ENCODE data around the gene PMVK.
A peak's percentile ranks its signal among the peaks of the same experiment; 100 is the strongest.

Gene PMVK

GRCh38 chr1:154975409-154976059 lies 39.0 kb upstream of the PMVK start:
- no peak for DNase-seq (ENCODE audit: low read depth, low spot score)
- TF ChIP-seq, protein P1, sequence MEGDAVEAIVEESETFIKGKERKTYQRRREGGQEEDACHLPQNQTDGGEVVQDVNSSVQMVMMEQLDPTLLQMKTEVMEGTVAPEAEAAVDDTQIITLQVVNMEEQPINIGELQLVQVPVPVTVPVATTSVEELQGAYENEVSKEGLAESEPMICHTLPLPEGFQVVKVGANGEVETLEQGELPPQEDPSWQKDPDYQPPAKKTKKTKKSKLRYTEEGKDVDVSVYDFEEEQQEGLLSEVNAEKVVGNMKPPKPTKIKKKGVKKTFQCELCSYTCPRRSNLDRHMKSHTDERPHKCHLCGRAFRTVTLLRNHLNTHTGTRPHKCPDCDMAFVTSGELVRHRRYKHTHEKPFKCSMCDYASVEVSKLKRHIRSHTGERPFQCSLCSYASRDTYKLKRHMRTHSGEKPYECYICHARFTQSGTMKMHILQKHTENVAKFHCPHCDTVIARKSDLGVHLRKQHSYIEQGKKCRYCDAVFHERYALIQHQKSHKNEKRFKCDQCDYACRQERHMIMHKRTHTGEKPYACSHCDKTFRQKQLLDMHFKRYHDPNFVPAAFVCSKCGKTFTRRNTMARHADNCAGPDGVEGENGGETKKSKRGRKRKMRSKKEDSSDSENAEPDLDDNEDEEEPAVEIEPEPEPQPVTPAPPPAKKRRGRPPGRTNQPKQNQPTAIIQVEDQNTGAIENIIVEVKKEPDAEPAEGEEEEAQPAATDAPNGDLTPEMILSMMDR (IDR thresholded peaks at IDR 0.05; ENCODE audit: insufficient read depth, low read length, missing control alignments), result no peak
- H3K4me3 ChIP-seq (ENCODE audit: low read depth, low read length), result peak overlapping the region; percentile 68
- ChIA-PET POLR2A (interaction anchor here (0.6 to 3.7 kb wide), 4 partner anchors 8 to 28 kb away, joined by 3 to 17 read pairs (median 10); partner anchors contain the start of genes FLAD1, PBXIP1 and PYGO2), CTCF (interaction anchor here (1.0 to 13.1 kb wide), 4 partner anchors 20 to 28 kb away, joined by 3 to 176 read pairs (median 3); partner anchors contain the start of genes LENEP, PBXIP1 and ZBTB7B)

DNA sequence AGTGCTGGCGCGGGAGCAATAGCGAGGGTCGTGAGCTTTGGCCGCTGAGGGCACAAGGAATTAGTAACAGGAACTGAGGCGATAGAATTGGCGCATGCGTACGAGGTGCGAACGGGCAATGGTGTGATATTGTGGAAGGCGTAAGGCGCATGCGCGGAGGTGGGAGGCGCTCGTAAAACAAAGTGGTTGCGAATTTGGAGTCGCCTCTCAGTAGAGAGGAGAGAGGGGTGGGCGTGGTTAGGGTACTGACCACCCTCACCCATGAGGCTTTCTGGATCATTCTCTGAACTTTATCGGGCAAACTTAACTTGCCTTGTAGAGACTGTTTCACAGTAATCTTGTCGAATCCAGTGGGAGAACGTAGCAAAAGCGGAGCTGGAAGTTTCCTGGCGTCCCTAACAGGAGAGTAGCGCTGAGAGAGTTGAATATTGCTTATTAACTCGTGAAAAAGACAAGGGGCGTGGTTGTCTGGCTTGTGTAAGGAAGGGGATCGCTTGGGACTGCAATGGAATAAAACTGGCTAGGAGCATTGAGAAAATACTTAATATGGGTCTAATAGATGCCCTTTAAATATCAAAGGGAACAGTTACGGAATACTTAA lies 38.4 kb upstream of the PMVK start:
- DNase-seq (ENCODE audit: low read depth, low spot score), result peak; percentile 42
- TF ChIP-seq, protein P1 (IDR thresholded peaks at IDR 0.05; ENCODE audit: insufficient read depth, low read length, missing control alignments), result no peak
- POLR2A ChIA-PET, result interaction anchor here (0.6 to 3.7 kb wide), 4 partner anchors 9 to 28 kb away, joined by 3 to 17 read pairs (median 10); partner anchors contain the start of genes FLAD1, PBXIP1 and PYGO2
- CTCF ChIA-PET, result interaction anchor here (1.0 to 13.1 kb wide), 4 partner anchors 14 to 110 kb away, joined by 3 to 176 read pairs (median 26); partner anchors contain the start of genes LENEP, PBXIP1 and PYGO2
- peak overlapping the region; percentile 68 for H3K4me3 ChIP-seq (ENCODE audit: low read depth, low read length)

DNA sequence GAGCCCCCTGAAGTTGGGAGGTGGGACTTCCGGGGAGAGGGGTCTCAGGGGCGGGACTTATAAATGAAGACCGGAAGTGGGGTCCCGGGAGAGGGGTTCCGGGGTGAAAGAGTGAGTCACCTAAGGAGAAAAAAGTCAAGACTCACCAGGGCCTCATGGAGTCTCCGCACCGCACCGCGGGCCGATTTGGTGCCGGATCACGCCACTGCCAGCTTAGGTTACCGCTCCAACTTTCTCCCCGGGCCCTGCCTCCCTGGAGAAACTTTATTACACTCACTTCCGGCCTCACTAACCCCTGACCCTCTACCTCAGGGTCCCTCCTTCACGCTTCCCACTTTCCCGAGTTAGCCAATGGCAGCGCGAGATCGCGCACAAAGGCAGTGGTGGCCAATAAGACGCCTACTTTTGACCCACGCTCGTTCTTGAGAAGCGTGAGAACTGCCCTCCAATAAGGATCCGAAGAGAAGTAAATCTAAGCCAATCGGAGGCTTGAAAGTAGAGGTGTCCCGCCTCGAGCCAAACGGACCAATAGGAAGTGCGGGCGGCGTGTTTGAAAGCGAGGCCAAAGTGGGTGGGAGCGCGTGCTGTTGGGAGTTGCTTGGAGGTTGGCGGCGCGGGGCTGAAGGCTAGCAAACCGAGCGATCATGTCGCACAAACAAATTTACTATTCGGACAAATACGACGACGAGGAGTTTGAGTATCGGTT lies 37.7 kb upstream of the PMVK start, which contains the start of gene CKS1B:
TSS of gene CKS1B (plus strand) at position 580 of the 706 bp plus-strand sequence. CDS start at position 645, 65 bp downstream.
- TF ChIP-seq, protein P1 (IDR thresholded peaks at IDR 0.05; ENCODE audit: insufficient read depth, low read length, missing control alignments), result no peak
- H3K4me3 ChIP-seq (ENCODE audit: low read depth, low read length), result peak within 1 kb of the TSS; percentile 75
- ChIA-PET CTCF (interaction anchor here (1.0 to 13.1 kb wide), 4 partner anchors 13 to 111 kb away, joined by 3 to 176 read pairs (median 26); partner anchors contain the start of genes LENEP, PBXIP1 and PYGO2), POLR2A (interaction anchor here (0.5 to 4.7 kb wide), 8 partner anchors 9 to 29 kb away, joined by 3 to 74 read pairs (median 5); partner anchors contain the start of genes FLAD1, LENEP, PBXIP1 and PYGO2)
- peak; percentile 100 for DNase-seq (ENCODE audit: low read depth, low spot score)

- CTCF ChIA-PET, result interaction anchor here (1.5 to 13.1 kb wide), 5 partner anchors 12 to 199 kb away, joined by 4 to 176 read pairs (median 20); partner anchors contain the start of genes KRTCAP2, LENEP, PBXIP1 and PYGO2
- POLR2A ChIA-PET, result interaction anchor here (0.5 to 4.7 kb wide), 11 partner anchors 9 to 111 kb away, joined by 3 to 74 read pairs (median 4); partner anchors contain the start of genes FLAD1, LENEP, PBXIP1 and PYGO2
- peak; percentile 82 for DNase-seq (ENCODE audit: low read depth, low spot score)
- H3K4me3 ChIP-seq (ENCODE audit: low read depth, low read length), result peak overlapping the region; percentile 75
- TF ChIP-seq, protein P1 (IDR thresholded peaks at IDR 0.05; ENCODE audit: insufficient read depth, low read length, missing control alignments), result no peak
These were observed 37.0 kb upstream of the PMVK start for GRCh38 chr1:154973344-154974101.

DNA sequence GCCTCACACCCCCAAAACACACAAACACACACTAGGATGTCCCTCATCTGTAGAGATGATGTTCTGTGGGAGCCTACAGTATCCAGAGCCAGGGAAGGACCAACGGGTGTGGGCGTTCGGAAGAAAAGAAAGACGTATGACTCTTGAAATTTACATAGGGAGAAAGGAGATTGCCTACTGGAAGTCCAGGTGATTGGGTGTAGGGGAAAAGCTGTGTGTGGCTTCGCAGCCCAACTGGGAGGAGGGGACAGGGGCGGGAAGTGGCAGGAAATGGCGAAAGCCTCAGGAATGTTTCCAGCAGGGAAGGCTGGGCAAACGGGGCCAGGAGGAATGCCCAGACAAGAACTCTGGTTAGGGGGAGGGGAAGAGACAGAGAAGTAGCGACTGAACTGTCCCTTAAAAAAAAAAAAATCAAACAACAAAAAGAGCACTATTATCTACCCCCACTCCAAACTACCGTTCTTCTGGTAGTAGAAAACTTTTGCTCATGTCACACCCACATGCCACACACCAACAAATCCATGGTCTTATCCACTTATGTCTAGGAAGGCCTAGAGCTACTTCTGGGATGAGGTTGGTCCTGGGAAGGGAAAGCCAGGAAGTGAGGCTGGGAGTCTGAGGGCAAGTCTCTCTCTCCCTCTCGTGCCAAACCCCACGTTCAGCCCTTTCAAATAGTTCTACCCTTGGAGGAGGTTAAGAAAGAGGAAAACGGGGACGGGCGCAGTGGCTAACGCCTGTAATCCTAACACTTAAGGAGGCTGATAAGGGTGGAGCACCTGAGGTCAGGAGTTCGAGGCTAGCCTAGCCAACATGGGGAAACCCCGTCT lies 36.2 kb upstream of the PMVK start:
- peak overlapping the region; percentile 75 for H3K4me3 ChIP-seq (ENCODE audit: low read depth, low read length)
- POLR2A ChIA-PET, result interaction anchor here (0.7 to 4.7 kb wide), 7 partner anchors 8 to 45 kb away, joined by 3 to 74 read pairs (median 4); partner anchors contain the start of genes FLAD1, PBXIP1 and PYGO2
- TF ChIP-seq, protein P1 (IDR thresholded peaks at IDR 0.05; ENCODE audit: insufficient read depth, low read length, missing control alignments), result no peak
- peak; percentile 84 for DNase-seq (ENCODE audit: low read depth, low spot score)
- CTCF ChIA-PET, result interaction anchor here (1.0 to 13.1 kb wide), 7 partner anchors 11 to 200 kb away, joined by 4 to 176 read pairs (median 7); partner anchors contain the start of genes KRTCAP2, LENEP, PBXIP1 and PYGO2

Data from AG04449 (cell line).